GM12874 (cell line): Measurements from ENCODE around the gene MARK2.

Source experiments
- CTCF ChIP-seq: IDR thresholded peaks from 2 replicates; pipeline ENCODE4 v1.5.1; 2011; ENCODE audit warnings: low read depth, mild to moderate bottlenecking, control low read depth, low read length, moderate library complexity; ENCODE audit not compliant: insufficient read depth

MARK2 gene

GRCh38 chr11:63877658-63878241, 38.8 kb downstream of the MARK2 start:
- TF ChIP-seq CTCF = no peak

- no peak for TF ChIP-seq CTCF
Observed at GRCh38 chr11:63879598-63880402, 40.9 kb downstream of the MARK2 start.

- no peak for TF ChIP-seq CTCF
Observed at GRCh38 chr11:63880403-63880790, 41.5 kb downstream of the MARK2 start.

GRCh38 chr11:63882555-63883242, 43.8 kb downstream of the MARK2 start:
- TF ChIP-seq CTCF = no peak

- no peak for TF ChIP-seq CTCF
Observed at GRCh38 chr11:63883791-63884190, 44.9 kb downstream of the MARK2 start.

GRCh38 chr11:63884196-63884932, 45.5 kb downstream of the MARK2 start:
- no peak for TF ChIP-seq CTCF

GRCh38 chr11:63887386-63887999, 48.6 kb downstream of the MARK2 start:
- TF ChIP-seq CTCF = no peak
